IPS-18a (cell line): ENCODE results near the gene KRTAP5-3.

Experiments used
- H3K27ac ChIP-seq: one replicate; pipeline ENCODE4 v1.5.1; 2013; ENCODE audit warnings: low read length
- H3K27me3 ChIP-seq: one replicate; pipeline ENCODE4 v1.6.1; 2013; ENCODE audit warnings: mild to moderate bottlenecking, low read length; ENCODE audit not compliant: control insufficient read depth, insufficient read depth
- H3K36me3 ChIP-seq: one replicate; pipeline ENCODE4 v1.6.1; 2013; ENCODE audit warnings: low read depth, low read length; ENCODE audit not compliant: control insufficient read depth
- H3K4me1 ChIP-seq: one replicate; pipeline ENCODE4 v1.6.1; 2013; ENCODE audit warnings: low read depth, low read length; ENCODE audit not compliant: control insufficient read depth
- H3K4me3 ChIP-seq: one replicate; pipeline ENCODE4 v1.5.1; 2013; ENCODE audit warnings: low read length
- H3K9ac ChIP-seq: one replicate; pipeline ENCODE4 v1.6.1; 2013; ENCODE audit warnings: mild to moderate bottlenecking, low read length, moderate library complexity
- H3K9me3 ChIP-seq: one replicate; pipeline ENCODE4 v1.6.1; 2013; ENCODE audit warnings: low read depth, low read length; ENCODE audit not compliant: control insufficient read depth

KRTAP5-3 gene

GRCh38 chr11:1559111-1559951, 48.9 kb downstream of the KRTAP5-3 start:
- Histone ChIP-seq H3K9ac (no peak overlapping the region), H3K36me3 (no peaks in the 10 kb centered on the region), H3K4me3 (no peak overlapping the region), H3K4me1 (peaks cover 16% of the 10 kb centered on the region), H3K27ac (no peak overlapping the region), H3K27me3 (peaks cover 45% of the 10 kb centered on the region), H3K9me3 (no peaks in the 10 kb centered on the region)

- H3K4me1 ChIP-seq: peaks cover 13% of the 10 kb centered on the region
- H3K9ac ChIP-seq: no peak overlapping the region
- no peaks in the 10 kb centered on the region for H3K9me3 ChIP-seq
- H3K36me3 ChIP-seq: no peaks in the 10 kb centered on the region
- no peak overlapping the region for H3K27ac ChIP-seq
- H3K4me3 ChIP-seq: no peak overlapping the region
- H3K27me3 ChIP-seq: peaks cover 48% of the 10 kb centered on the region
Measured at GRCh38 chr11:1558775-1559110, 49.5 kb downstream of the KRTAP5-3 start.

- H3K36me3 ChIP-seq: no peaks in the 10 kb centered on the region
- no peak overlapping the region for H3K4me3 ChIP-seq
- H3K9me3 ChIP-seq: no peaks in the 10 kb centered on the region
- peaks cover 54% of the 10 kb centered on the region for H3K27me3 ChIP-seq
- no peak overlapping the region for H3K9ac ChIP-seq
- no peak overlapping the region for H3K27ac ChIP-seq
- peaks cover 13% of the 10 kb centered on the region for H3K4me1 ChIP-seq
Measured at GRCh38 chr11:1557904-1558774, 50.1 kb downstream of the KRTAP5-3 start.
